GM19035 (cell line): ENCODE results near the gene SIAH1.
"Not testable (repeated sequence)": the region's sequence is repeated elsewhere in the genome, so short reads cannot be mapped to it uniquely, and the experiment has no call there.

Experiments used
- ATAC-seq: cut with Tn5 transposase; IDR thresholded peaks from one replicate; pipeline ENCODE4 v1.9.1; 2021; ENCODE audit not compliant: unreplicated experiment

The SIAH1 gene

DNA sequence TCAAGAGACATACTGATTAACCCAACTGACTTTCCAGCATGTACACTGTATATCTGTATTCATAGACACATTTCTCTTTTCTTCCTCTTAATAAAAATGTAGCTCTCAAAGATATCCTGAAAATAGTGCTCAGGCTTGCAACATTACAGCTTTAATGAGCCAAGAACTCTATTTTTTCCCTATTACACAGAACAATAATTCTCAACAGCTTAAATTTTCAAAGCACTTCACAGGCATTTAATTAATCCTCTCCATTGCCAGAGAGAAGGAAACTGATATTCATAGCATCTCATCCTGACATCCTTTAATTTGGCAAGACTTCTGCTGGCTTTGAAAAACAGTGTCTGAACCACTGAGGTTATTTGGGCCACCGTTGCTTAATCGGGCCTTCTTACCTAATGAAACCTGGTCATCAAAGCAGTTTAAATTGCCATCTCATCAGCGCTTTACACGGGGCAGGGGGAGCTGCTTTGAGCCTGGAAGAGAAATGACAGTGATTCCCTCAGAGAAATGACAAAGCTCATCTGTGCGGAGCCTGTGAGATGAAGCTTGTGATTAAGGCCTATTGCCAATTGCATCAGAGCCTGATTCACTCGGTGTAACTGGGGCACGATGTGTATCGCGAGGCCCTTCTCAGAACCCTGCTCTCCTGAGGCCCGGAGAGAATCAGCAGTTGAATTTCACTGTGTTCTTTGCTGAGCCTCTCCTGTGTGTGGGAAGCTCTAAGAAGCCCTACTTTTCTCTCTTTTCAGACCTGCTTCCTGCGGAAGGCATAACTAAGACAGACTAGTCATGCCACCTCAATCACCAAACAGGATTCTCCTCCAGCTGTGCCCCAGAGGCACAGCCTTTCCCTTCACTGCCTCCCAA lies 8.5 kb upstream of the SIAH1 start:
- ATAC-seq: no peak

DNA sequence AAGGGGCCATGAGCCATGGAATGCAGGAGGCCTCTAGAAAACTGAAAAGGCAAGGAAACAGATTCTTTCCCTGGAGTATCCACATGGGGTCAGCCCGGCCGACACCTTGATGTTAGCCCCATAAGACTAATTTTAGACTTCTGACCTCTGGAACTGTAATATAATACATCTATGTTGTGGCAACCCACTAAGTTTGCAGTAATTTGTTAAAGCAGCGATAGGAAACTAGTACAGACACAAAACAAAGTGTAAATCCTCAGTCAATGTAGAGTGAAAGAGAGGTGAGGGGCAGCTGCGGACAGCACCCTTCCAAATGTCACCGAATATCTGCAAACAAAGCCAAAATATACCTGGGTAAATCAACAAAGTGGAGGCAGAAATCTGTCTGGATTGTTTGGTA lies 7.2 kb upstream of the SIAH1 start:
- no peak for ATAC-seq

DNA sequence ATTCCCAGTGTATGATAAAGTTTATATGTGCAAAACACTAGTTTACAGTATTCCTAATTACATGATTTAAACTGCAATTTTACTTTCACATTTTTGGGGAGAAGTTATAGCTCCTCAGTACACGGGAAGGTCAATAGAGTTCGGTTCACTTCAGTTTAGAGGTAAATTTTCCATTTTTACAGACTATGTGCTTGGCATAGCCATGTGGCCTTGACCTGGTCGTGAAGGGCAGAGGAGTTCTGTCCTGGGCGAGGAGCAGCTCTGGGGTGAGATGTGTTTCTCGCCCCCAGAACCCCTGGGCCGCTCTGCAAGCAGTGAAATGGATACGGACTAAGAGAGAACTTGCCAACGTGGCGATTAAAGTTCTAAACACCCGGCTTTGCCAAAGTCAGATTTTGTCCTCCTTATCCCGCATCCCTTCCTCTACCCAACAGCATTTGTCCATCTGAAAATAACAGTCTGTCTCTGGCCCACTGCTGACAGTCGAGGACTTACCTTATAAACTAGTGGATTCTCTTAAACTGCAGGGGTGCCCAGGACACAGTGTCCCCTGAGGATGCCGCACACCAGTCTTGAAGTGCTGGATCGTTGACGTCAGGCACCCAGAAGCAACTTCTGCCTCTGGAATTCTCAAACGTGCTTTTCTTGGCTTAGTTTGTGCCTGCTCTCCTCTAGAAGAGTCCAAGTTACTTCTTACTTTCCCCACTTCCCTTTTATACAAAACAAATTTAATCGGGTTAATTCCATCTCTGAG lies 1.5 kb upstream of the SIAH1 start:
- ATAC-seq: no peak

DNA sequence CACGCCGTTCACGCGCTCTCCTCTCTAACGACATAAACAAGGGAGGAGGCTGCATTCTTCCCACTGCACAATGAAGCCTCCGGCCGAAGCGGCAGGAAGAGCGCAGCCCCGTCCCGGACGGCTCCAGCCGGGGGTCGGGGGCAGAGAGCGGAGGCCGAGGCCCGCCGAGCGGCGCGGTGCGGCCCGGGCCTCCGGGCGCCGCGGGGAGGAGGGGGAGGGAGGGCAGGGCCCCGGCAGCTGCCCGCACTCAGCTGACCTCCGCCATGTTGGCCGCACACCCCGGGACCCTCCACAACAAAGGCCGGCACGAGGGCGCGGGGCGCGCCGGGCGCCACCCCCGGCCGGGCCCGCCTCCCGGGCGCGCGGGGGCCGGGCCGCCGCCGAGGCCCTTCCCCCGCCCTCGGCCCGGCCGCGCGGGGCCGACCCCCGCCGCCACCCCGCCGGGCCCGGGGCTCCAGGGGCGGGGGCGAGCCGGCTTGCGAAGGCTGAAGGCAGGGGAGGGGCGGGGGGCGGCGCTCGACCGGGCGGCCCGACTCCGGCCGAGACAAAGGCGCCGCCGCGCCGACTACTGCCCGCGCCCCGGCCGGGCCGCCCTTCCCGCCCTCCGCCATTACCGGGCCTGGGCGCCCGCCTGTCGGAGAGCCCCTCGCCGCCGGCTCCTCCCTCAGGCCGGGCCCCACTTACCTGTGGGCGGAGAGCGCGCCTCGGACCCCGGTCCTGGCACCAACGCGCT lies 527 bp downstream of the SIAH1 start:
- ATAC-seq: peak; percentile 48

DNA sequence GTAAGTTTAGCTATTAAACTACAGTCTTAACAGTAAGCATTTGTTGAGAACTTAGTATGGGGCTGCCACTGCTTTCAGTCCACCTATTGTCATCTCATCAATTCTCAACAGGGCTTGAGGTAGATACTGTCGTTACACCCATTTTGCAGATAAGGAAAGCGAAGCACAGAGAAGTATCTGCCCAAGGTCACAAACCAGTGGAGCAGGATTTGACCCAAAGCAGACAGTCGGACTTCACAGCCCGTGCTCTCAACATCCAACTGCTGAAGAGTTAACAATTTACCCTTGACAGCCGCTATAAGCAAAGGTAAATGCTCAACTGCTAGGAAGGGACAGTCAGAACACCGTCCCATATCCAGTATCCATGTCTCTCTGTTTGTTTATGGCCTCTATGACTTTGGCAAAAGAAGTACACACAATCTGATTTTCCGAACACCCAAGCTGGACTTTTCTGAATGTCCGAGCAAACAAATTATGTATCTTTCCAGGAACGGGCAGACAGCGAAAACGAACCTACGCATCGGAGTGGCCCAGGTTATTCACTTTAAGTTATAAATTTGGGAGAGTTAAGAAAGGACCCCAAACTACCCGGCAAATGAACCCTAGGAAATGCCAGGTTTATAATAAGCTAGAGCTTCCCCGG lies 1.2 kb downstream of the SIAH1 start:
- no peak for ATAC-seq

DNA sequence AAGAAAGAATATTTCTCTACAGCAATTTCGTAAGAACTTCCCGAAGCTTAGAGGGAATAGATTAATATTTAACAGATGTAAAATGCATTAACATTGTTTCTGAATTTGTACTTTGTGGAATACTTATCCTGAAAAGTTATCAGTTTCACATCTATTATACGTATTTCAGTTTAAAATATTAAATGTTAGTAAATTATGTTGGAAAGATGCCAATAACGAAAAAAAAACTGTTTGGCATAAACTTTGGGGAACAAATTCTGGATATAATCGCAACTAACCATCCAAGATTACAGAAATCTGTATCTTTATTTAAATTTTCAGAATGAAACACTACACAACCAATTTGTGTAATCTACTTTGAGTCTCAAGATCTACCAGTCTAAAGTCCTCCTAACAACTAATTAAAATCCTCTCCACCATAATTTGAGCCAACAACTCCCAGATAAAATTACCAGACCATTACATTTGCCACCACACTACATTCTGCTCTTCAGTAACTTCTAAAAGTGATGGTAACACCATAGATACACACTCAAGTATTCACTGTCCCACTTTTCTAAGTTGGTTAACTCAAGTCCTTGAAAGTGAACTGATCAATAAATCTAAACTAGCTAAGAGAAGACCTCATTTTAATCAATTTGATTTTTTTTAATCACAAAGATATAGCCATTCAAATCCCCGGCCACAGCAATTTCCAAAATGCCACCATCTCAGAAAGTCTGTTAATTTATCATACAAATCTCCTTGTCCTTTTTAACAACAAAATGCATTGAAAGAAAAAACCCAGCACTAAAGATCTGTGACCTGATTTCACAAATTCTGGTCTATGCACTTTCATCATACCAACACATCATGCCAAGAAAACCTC lies 2.0 kb downstream of the SIAH1 start:
- ATAC-seq: no peak

DNA sequence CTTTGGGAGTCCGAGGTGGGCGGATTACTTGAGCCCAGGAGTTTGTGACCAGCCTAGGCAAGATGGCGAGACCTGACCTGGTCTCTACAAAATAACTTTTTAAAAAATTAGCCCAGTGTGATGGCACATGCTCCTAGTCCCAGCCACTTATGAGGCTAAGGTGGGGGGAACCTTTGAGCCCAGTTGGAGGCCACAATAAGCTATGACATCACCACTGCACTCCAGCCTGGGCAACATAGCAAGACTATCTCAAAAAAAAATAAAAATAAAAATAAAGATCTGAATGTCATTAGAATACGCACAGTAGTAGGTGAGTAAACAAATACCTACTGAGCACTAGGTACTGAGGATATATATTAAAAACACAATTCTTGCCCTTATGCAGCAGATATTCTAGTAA lies 3.1 kb downstream of the SIAH1 start:
- no peak for ATAC-seq

DNA sequence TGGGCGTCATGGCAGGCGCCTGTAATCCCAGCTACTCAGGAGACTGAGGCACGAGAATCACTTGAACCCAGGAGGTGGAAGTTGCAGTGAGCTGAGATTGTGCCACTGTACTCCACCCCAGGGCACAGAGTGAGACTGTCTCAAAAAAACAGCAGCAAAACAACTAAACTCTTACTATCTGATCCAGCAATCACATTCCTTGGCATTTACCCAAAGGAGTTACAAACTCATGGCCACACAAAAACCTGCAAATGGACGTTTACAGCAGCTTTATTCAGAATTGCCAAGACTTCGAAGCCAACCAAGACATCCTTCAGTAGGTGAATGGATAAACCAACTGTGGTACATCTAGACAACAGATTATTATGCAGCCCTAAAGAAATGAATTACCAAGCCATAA lies 4.0 kb downstream of the SIAH1 start:
- no peak for ATAC-seq

DNA sequence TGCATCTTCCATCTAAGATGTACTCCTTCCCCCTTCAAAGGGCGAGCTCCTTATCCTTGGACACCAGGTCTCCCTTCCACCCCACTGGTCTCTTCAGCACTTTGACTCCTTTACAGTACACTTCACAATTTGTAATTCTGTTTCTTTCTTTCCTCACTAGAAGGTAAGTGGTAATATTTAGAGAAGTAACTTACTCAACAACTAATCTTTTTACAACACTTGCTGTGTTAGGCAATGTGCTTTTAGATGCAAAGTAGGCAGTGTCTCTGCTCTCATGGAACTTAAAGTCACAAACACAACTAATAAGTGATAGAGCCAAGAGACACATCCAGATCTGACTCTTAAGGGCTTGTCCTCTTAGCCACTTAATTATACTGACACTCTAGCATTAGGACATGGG lies 6.4 kb downstream of the SIAH1 start:
- ATAC-seq: no peak

DNA sequence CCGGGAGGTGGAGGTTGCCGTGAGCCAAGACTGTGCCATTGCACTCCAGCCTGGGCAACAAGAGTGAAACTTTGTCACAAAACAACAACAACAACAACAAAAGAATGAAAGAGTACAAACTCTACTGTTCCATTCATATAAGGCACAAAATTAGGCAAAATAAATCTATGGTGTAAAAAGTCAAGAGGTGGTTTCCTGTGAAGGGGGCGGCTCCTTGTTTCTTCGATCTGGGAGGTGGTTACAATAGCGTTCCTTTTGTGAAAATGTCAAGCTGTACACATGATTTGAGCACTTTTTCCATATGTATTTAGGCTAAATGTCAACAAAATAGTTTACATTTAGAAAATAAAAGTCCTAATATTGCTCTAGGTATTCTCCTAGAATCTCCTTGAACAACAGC lies 6.9 kb downstream of the SIAH1 start:
- ATAC-seq: no peak

DNA sequence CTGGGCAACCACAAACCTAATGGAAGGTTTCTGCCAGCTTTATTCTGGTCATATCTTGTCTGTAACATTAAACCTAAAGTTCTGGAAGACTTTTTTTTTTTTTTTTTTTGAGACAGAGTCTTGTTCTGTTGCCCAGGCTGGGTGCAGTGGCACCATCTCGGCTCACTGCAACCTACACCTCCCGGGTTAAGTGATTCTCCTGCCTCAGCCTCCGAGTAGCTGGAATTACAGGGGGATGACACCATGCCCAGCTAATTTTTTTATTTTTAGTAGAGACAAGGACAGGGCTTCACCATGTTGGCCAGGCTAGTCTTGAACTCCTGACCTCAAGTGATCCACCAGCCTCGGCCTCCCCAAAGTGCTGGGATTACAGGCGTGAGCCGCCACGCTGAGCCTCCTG lies 7.9 kb downstream of the SIAH1 start:
- ATAC-seq: not testable (repeated sequence)

DNA sequence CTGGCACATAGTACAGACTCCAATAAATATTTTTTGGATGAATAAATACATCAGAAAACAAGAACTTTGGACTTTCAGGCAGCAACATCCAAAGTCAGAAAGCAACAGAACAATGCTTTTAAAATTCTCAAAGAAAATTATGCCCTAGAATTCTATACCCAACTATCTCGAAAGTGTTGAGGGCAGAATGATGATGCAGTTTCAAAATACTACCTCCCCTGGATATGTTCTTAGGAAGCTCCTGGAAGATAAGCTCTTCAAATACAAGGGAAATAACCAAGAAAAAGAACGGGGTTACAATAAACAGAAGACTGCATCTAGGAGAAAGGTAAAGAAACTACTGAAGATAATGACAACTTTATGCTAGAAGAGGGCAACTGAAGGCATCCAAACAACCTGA lies 11.0 kb downstream of the SIAH1 start:
- ATAC-seq: no peak

DNA sequence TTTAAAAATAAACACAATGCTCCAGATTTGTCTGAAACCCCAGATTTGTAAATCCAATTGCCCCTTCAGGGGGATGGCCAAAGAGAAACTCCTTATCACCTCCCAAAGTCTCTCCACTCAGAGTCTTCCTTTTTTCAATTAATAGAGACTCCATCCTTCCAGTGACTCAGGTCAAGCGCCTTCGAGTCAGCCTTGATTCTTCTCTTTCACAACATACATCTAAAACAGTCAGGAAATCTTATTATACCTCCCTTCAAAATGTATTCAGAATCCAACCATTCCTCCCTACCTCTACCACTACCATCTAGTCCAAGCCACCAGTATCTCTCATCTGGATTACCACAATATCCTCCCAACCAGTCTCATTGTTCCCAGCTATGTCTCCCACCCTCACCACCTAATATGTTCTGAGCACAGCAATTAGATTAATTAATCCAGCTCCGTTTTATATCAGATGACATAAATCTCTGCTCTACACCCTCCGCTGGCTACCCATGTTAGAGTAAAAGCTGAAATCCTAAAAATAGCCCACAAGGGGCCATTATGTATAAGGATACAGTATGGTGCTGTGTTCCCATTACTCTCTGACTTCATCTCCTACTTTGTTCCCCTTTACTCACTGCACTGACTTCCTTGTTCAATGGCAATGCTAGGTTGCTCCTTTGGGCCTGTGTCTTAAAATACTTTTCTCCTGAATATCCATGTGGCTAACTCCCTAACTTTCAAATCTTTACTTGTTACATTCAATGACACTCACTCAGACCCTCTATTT lies 11.8 kb downstream of the SIAH1 start:
- no peak for ATAC-seq

DNA sequence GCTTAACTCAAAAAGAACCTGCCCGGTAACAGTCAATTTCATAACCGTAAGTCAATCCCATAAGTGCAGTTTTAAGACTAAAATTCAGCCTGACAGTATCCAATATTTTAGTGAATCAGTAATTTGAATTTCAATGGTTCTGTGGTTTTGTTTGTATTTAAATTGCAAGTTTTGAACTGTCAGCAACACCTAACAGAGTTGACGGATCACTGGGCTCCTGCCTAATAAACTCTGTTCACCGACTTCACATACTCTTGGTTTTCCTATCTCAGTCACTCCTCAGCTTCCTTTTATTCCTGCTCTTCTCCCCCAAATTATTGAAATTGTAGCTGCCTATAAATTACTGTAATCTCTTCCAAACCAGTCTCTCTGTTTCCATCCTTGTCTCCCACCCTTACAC lies 12.5 kb downstream of the SIAH1 start:
- ATAC-seq: no peak

DNA sequence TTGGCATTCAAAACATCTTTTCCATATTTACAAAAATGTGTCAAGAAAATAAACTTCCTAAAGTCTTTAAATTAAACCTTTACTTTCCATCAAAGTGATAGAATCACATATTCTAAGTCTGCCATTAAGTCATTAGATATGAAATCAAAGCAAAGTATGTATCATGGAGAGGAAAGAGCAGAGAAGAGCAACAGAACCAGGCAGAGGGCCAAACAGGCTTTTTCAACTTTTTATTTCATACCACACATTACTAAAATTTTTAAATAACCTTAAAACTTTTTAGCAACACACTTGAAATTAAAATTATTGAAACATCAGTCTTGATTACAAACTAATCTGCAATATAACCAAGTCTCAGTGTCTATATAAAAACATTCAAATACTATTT lies 13.8 kb downstream of the SIAH1 start:
- ATAC-seq: no peak

DNA sequence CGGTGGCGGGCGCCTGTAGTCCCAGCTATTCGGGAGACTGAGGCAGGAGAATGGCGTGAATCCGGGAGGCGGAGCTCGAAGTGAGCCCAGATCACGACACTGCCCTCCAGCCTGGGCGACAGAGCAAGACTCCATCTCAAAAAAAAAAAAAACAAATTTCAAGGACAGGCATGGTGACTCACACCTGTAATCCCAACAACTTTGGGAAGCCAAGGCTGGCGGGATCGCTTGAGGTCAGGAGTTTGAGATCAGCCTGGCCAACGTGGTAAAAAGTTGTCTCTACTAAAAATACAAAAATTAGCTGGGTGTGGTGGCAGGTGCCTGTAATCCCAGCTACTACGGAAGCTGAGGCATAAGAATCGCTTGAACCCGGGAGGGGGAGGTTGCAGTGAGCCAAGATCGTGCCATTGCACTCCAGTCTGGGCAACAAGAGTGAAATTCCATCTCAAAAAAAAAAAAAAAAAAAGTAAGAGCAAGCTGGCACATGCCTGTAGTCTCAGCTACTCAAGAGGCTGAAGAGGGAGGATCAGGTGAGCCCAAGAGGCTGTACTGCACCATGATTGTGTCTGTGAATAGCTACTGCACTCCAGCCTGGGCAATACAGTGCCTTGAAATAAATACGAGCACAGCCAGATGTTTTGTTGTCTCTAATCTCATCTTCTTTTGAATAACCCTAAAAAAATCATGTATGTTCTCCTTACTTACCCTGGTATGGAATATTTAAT lies 14.4 kb downstream of the SIAH1 start:
- not testable (repeated sequence) for ATAC-seq

DNA sequence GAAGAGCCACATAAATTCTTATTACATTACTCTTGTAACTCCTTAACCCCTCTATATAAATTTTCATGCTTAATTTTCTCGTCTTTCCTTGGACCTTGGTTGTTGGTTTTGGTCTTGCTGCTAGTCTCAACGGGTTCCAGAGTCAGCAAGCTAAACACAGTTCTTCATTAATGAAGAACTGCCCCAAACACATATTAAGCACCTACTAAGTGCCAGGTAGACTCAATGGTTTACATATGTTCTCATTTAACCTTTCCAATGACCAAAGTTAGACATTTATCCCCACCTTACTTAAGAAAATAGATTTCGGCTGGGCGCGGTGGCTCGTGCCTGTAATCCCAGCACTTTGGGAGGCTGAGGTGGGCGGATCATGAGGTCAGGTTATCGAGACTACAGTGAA lies 15.0 kb downstream of the SIAH1 start:
- no peak for ATAC-seq

DNA sequence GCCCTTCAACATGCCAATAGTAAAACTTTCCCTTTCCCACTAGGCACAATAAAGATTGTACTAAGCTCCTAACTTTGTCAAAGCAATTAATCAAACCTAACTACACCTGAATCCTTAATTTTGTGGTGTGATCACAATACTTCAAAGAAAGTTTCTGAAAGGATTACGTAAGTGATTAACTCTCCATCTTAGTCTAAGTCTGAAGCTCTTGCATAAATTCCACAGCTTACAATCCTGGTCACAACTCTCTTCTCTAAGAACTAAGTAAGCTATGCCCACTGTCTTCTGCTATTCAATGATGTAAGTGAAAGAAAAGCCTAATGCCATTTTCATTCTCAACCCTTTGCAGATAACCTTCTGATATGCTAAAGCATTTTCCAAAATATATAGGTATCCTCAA lies 15.4 kb downstream of the SIAH1 start:
- ATAC-seq: no peak
